Suprapubic skin (tissue), 4 donors: ENCODE measurements around the gene PDE3B.

ENCODE experiments used
- EP300 ChIP-seq: sonication (generic); formaldehyde crosslinking; IDR thresholded peaks from one replicate; pipeline ENCODE4 v1.6.1; 2017; ENCODE audit warnings: antibody characterized with exemption
- POLR2A ChIP-seq, 2 donors: fragments of 450-650 bp; IDR thresholded peaks; one replicate each; pipeline ENCODE4 v1.6.1; 2017; ENCODE audit warnings: antibody characterized with exemption in 2 of 2, mild to moderate bottlenecking in 2 of 2, moderate library complexity in 2 of 2
- POLR2AphosphoS5 ChIP-seq, 3 donors: sonication (generic); formaldehyde crosslinking; IDR thresholded peaks; one replicate each; pipeline ENCODE4 v1.6.1; 2017; ENCODE audit warnings: antibody characterized with exemption in 3 of 3
- TF ChIP-seq, protein P1 (sequence below), 2 donors: fragments of 200-600 bp in 1 of 2; fragments of 450-650 bp in 1 of 2; sonication (generic) in 1 of 2; IDR thresholded peaks; one replicate each; pipeline ENCODE4 v1.5.1; 2016 to 2019; ENCODE audit warnings: antibody characterized with exemption in 2 of 2, mild to moderate bottlenecking in 1 of 2, moderate library complexity in 1 of 2

DNA sequence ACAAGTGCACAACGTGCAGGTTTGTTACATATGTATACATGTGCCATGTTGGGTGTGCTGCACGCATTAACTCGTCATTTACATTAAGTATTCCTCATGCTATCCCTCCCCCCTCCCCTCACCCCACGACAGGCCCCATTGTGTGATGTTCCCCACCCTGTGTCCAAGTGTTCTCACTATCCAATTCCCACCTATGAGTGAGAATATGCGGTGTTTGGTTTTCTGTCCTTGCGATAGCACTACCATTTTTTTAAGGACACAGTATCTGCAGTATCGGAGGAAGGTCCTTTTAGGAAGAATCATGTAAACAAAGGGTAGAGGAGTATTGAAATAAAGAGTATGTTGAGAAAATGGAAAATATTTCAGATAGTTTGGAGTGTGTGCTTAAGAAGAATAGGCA lies 25.9 kb downstream of the PDE3B start:
- TF ChIP-seq POLR2A (IDR thresholded peaks at IDR 0.05) (no peak), POLR2AphosphoS5 (IDR thresholded peaks at IDR 0.05) (no peak), EP300 (no peak)
- TF ChIP-seq, protein P1, sequence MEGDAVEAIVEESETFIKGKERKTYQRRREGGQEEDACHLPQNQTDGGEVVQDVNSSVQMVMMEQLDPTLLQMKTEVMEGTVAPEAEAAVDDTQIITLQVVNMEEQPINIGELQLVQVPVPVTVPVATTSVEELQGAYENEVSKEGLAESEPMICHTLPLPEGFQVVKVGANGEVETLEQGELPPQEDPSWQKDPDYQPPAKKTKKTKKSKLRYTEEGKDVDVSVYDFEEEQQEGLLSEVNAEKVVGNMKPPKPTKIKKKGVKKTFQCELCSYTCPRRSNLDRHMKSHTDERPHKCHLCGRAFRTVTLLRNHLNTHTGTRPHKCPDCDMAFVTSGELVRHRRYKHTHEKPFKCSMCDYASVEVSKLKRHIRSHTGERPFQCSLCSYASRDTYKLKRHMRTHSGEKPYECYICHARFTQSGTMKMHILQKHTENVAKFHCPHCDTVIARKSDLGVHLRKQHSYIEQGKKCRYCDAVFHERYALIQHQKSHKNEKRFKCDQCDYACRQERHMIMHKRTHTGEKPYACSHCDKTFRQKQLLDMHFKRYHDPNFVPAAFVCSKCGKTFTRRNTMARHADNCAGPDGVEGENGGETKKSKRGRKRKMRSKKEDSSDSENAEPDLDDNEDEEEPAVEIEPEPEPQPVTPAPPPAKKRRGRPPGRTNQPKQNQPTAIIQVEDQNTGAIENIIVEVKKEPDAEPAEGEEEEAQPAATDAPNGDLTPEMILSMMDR (IDR thresholded peaks at IDR 0.05), result no peak
